Measurements from ENCODE around the gene GTPBP6.

Gene GTPBP6

DNA sequence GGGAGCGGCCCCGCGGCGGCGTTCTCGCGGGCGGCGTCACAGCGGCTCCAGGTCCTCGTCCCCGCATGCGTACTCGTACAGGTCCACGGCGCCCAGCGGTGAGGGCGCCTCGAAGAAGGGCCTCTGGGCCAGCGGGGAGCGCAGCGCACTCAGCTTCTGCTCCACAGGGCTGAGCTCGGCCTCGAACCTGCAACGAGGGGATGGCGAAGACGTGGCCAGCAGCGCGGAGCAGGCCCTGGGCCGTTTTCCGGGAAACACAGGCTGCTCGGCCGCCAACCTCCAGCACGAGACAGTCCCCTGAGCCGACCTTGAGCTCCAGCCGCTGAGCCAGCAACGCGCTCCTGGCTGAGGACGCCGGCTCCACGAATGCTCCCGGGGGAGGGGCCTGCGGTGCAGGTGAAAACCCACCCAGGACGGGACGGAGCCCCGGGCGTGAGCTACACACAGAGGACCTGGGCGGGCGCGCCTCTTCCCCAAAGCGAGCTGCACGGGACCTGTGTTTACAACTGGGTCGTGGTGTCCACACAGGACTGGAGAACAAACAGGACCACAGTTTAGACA is 15.8 kb upstream of the GTPBP6 start:
- no peak for ATAC-seq
- TF ChIP-seq CSDC2 (CRISPR knock-in tag; IDR thresholded peaks at IDR 0.05) (no peak), ZNF565 (CRISPR knock-in tag; conservative IDR thresholded peaks at IDR 0.05; ENCODE audit: low read depth) (no peak)
- TF ChIP-seq, protein P1, sequence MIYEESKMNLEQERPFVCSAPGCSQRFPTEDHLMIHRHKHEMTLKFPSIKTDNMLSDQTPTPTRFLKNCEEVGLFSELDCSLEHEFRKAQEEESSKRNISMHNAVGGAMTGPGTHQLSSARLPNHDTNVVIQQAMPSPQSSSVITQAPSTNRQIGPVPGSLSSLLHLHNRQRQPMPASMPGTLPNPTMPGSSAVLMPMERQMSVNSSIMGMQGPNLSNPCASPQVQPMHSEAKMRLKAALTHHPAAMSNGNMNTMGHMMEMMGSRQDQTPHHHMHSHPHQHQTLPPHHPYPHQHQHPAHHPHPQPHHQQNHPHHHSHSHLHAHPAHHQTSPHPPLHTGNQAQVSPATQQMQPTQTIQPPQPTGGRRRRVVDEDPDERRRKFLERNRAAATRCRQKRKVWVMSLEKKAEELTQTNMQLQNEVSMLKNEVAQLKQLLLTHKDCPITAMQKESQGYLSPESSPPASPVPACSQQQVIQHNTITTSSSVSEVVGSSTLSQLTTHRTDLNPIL (CRISPR knock-in tag; IDR thresholded peaks at IDR 0.05; ENCODE audit: low read depth) = no peak

DNA sequence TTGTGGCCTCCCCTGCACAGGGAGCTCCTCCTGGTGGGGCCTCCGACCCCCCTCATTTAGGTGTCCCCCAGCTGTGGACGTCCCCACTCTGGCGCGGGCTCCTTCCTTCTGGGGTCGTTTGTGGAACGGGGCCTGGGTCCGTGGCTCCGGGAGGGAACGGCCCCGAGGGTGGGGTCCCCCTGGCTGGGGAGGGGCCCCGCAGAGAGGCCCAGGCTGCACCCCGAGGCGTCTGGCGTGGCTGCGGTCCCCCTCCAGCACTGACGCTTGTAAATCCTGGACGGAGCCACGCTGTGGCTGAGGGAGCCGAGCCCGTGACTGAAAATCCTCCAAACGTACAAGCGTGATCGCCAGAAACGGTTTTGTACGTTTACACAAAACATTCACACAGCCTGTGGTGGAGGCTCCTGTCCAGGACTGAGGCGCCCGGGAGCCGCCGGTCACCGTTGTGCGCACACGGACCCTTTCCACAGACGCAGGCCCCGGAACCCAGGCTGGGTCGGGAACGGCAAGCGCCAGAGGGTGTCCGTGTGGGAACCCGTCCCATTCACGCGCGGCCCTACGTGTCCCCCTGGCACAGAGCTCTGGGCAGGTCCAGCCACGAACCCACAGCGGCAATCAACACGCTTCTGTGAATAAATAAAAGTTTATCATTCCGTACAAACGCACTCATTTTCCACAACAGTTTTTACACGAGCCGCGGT is 15.2 kb upstream of the GTPBP6 start:
- ATAC-seq = no peak
- TF ChIP-seq BACH2 (CRISPR knock-in tag; IDR thresholded peaks at IDR 0.05; ENCODE audit: borderline replicate concordance) = no peak
- no peak for TF ChIP-seq ZFP3 (CRISPR knock-in tag; IDR thresholded peaks at IDR 0.05)
- TF ChIP-seq ESRRG (CRISPR knock-in tag; IDR thresholded peaks at IDR 0.05) = no peak
- no peak for TF ChIP-seq SNAI2 (CRISPR knock-in tag; IDR thresholded peaks at IDR 0.05)
- no peak for TF ChIP-seq GLIS3 (CRISPR knock-in tag; IDR thresholded peaks at IDR 0.05)
- TF ChIP-seq, protein P1 (CRISPR knock-in tag; IDR thresholded peaks at IDR 0.05; ENCODE audit: low read depth) = no peak
- TF ChIP-seq ARNTL (CRISPR knock-in tag; IDR thresholded peaks at IDR 0.05; ENCODE audit: borderline replicate concordance, low read depth) = no peak
- TF ChIP-seq ISL1 (CRISPR knock-in tag; IDR thresholded peaks at IDR 0.05) = no peak
- no peak for TF ChIP-seq ZNF70 (CRISPR knock-in tag; IDR thresholded peaks at IDR 0.05)
- TF ChIP-seq CSDC2 (CRISPR knock-in tag; IDR thresholded peaks at IDR 0.05) = no peak
- TF ChIP-seq, protein P2, sequence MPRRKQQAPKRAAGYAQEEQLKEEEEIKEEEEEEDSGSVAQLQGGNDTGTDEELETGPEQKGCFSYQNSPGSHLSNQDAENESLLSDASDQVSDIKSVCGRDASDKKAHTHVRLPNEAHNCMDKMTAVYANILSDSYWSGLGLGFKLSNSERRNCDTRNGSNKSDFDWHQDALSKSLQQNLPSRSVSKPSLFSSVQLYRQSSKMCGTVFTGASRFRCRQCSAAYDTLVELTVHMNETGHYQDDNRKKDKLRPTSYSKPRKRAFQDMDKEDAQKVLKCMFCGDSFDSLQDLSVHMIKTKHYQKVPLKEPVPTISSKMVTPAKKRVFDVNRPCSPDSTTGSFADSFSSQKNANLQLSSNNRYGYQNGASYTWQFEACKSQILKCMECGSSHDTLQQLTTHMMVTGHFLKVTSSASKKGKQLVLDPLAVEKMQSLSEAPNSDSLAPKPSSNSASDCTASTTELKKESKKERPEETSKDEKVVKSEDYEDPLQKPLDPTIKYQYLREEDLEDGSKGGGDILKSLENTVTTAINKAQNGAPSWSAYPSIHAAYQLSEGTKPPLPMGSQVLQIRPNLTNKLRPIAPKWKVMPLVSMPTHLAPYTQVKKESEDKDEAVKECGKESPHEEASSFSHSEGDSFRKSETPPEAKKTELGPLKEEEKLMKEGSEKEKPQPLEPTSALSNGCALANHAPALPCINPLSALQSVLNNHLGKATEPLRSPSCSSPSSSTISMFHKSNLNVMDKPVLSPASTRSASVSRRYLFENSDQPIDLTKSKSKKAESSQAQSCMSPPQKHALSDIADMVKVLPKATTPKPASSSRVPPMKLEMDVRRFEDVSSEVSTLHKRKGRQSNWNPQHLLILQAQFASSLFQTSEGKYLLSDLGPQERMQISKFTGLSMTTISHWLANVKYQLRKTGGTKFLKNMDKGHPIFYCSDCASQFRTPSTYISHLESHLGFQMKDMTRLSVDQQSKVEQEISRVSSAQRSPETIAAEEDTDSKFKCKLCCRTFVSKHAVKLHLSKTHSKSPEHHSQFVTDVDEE (CRISPR knock-in tag; IDR thresholded peaks at IDR 0.05) = no peak
- no peak for TF ChIP-seq RARB (CRISPR knock-in tag; IDR thresholded peaks at IDR 0.05)
- no peak for TF ChIP-seq OSR1 (CRISPR knock-in tag; IDR thresholded peaks at IDR 0.05)
- no peak for TF ChIP-seq TCF4 (CRISPR knock-in tag; IDR thresholded peaks at IDR 0.05; ENCODE audit: borderline replicate concordance)
- no peak for TF ChIP-seq TOX (CRISPR knock-in tag; IDR thresholded peaks at IDR 0.05; ENCODE audit: borderline replicate concordance)
- TF ChIP-seq ZNF8 (CRISPR knock-in tag; IDR thresholded peaks at IDR 0.05) = no peak
- no peak for TF ChIP-seq PPARA (CRISPR knock-in tag; IDR thresholded peaks at IDR 0.05; ENCODE audit: borderline replicate concordance)
- TF ChIP-seq PATZ1 (CRISPR knock-in tag; IDR thresholded peaks at IDR 0.05; ENCODE audit: borderline replicate concordance) = no peak
- no peak for TF ChIP-seq ZNF565 (CRISPR knock-in tag; conservative IDR thresholded peaks at IDR 0.05; ENCODE audit: low read depth)

DNA sequence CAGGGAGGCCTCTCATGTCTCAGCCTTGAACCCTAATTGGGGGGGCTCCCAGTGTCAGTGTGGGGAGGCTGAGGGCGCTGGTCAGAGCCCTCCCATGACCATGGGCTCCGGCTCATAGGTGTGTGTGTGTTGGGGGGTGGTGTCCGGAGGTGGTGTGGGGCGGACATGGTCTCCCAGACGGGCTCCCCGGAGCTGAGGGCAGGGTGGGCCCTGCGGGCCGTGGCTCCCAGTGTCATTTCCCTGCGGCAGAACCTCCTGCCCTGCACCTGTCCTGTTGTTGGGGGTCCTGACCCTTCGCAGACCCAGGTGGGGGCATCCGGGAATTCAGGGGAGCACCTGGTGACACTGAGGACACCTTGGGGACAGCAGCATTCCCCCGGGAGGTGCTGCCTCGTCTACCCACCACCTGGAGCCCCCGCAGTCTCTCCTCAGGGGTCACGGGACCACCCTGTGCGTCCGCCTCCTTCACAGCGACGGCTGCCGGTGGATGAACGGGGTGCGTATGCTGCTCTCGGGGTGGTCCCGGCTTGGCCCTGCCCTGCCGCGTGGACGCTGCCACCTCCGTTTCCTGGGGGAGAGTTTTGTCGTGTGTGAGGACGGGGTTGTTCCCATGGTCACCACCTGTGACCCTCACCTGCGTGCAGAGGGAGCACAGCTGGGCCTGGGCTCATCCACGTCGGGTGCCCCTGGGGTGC is 14.5 kb upstream of the GTPBP6 start:
- ATAC-seq = no peak
- no peak for TF ChIP-seq ZNF70 (CRISPR knock-in tag; IDR thresholded peaks at IDR 0.05)
- TF ChIP-seq RARB (CRISPR knock-in tag; IDR thresholded peaks at IDR 0.05) = no peak
- TF ChIP-seq, protein P2 (CRISPR knock-in tag; IDR thresholded peaks at IDR 0.05) = no peak
- TF ChIP-seq TCF4 (CRISPR knock-in tag; IDR thresholded peaks at IDR 0.05; ENCODE audit: borderline replicate concordance) = no peak
- TF ChIP-seq POU6F1 (CRISPR knock-in tag; IDR thresholded peaks at IDR 0.05; ENCODE audit: borderline replicate concordance, low read depth) = no peak
- no peak for TF ChIP-seq ZFP3 (CRISPR knock-in tag; IDR thresholded peaks at IDR 0.05)
- TF ChIP-seq ZNF8 (CRISPR knock-in tag; IDR thresholded peaks at IDR 0.05) = no peak
- no peak for TF ChIP-seq ZNF565 (CRISPR knock-in tag; conservative IDR thresholded peaks at IDR 0.05; ENCODE audit: low read depth)
- TF ChIP-seq PPARA (CRISPR knock-in tag; IDR thresholded peaks at IDR 0.05; ENCODE audit: borderline replicate concordance) = no peak
- TF ChIP-seq, protein P3, sequence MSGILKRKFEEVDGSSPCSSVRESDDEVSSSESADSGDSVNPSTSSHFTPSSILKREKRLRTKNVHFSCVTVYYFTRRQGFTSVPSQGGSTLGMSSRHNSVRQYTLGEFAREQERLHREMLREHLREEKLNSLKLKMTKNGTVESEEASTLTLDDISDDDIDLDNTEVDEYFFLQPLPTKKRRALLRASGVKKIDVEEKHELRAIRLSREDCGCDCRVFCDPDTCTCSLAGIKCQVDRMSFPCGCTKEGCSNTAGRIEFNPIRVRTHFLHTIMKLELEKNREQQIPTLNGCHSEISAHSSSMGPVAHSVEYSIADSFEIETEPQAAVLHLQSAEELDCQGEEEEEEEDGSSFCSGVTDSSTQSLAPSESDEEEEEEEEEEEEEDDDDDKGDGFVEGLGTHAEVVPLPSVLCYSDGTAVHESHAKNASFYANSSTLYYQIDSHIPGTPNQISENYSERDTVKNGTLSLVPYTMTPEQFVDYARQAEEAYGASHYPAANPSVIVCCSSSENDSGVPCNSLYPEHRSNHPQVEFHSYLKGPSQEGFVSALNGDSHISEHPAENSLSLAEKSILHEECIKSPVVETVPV (CRISPR knock-in tag; IDR thresholded peaks at IDR 0.05) = no peak
- TF ChIP-seq SNAI2 (CRISPR knock-in tag; IDR thresholded peaks at IDR 0.05) = no peak

Measured in SK-N-SH treated with all-trans-retinoic acid at 6 μM for 48 hours (cell line).